BE2C (cell line): Measurements from ENCODE around the gene FMN2. TPM values are rescaled to one million over a fixed set of nuclear protein-coding genes. Genes with fewer than 3 reads are reported as not detected.

Experiments used
- DNase-seq: peaks from one replicate; pipeline ENCODE4 v3.0.0-alpha.2; 2020
- H3K27me3 ChIP-seq: fragments of 250-450 bp; sonication (Bioruptor Pico); 2 replicates; pipeline ENCODE4 v1.5.1; 2020; ENCODE audit warnings: mild to moderate bottlenecking
- H3K36me3 ChIP-seq: fragments of 250-450 bp; sonication (Bioruptor Pico); 2 replicates; pipeline ENCODE4 v1.5.1; 2020; ENCODE audit warnings: mild to moderate bottlenecking
- H3K4me1 ChIP-seq: fragments of 250-450 bp; sonication (Bioruptor Pico); 2 replicates; pipeline ENCODE4 v1.5.1; 2020
- H3K4me3 ChIP-seq: 2 replicates; pipeline ENCODE4 v1.5.1; 2011; ENCODE audit warnings: low read depth, low read length
- H3K9me3 ChIP-seq: fragments of 250-450 bp; sonication (Bioruptor Pico); 2 replicates; pipeline ENCODE4 v1.5.1; 2020
- CTCF ChIP-seq: IDR thresholded peaks from 2 replicates; pipeline ENCODE4 v1.5.1; 2012; ENCODE audit warnings: mild to moderate bottlenecking, low read depth, low read length
- polyA plus RNA-seq: library from polyadenylated mRNA; unstranded; fragments of >200 nt; gene quantifications from one replicate; pipeline ENCODE4 v1.2.1, GENCODE V29; 2012; ENCODE audit warnings: low read depth, missing spikeins; ENCODE audit not compliant: insufficient read length, insufficient read depth

The FMN2 gene
- 1.1 TPM for polyA plus RNA-seq

- TF ChIP-seq CTCF, result no peak
- Histone ChIP-seq H3K36me3 (no peaks in the 10 kb centered on the region), H3K27me3 (peaks cover 55% of the 10 kb centered on the region), H3K4me1 (no peaks in the 10 kb centered on the region), H3K9me3 (no peaks in the 10 kb centered on the region), H3K4me3 (peak within 1 kb of the TSS; percentile 64)
- DNase-seq, result peak; percentile 74
Observed at GRCh38 chr1:240091614-240092300, at the start of gene FMN2. FMN2 (plus strand) TSS chr1:240091883; CDS start chr1:240092110, 227 bp downstream.

GRCh38 chr1:240044620-240045019 is 47.1 kb upstream of the FMN2 start:
- no peaks in the 10 kb centered on the region for H3K9me3 ChIP-seq
- no peaks in the 10 kb centered on the region for H3K4me1 ChIP-seq
- H3K36me3 ChIP-seq, result no peaks in the 10 kb centered on the region
- no peaks in the 10 kb centered on the region for H3K27me3 ChIP-seq
- TF ChIP-seq CTCF, result no peak
- no peak overlapping the region for H3K4me3 ChIP-seq
- no peak for DNase-seq

GRCh38 chr1:240046000-240046399 is 45.7 kb upstream of the FMN2 start:
- Histone ChIP-seq H3K36me3 (no peaks in the 10 kb centered on the region), H3K9me3 (no peaks in the 10 kb centered on the region)
- no peak for DNase-seq

GRCh38 chr1:240054109-240054701 is 37.5 kb upstream of the FMN2 start:
- no peak for DNase-seq
- no peak for TF ChIP-seq CTCF
- Histone ChIP-seq H3K9me3 (no peaks in the 10 kb centered on the region), H3K36me3 (no peaks in the 10 kb centered on the region), H3K27me3 (peaks cover 3% of the 10 kb centered on the region; the same call in 1 of the 2 replicates), H3K4me3 (no peak overlapping the region), H3K4me1 (no peaks in the 10 kb centered on the region)

More at GRCh38 chr1:240046000-240046399, 45.7 kb upstream of the FMN2 start:
- no peak for TF ChIP-seq CTCF
- Histone ChIP-seq H3K4me3 (no peak overlapping the region), H3K4me1 (no peaks in the 10 kb centered on the region), H3K27me3 (peaks cover 3% of the 10 kb centered on the region; the same call in 1 of the 2 replicates)

GRCh38 chr1:240055936-240056335 is 35.7 kb upstream of the FMN2 start:
- H3K4me1 ChIP-seq, result no peaks in the 10 kb centered on the region
- no peak overlapping the region for H3K4me3 ChIP-seq
- H3K36me3 ChIP-seq, result no peaks in the 10 kb centered on the region
- H3K27me3 ChIP-seq, result no peaks in the 10 kb centered on the region
- no peak for TF ChIP-seq CTCF
- H3K9me3 ChIP-seq, result no peaks in the 10 kb centered on the region
- DNase-seq, result no peak

- no peak overlapping the region for H3K4me3 ChIP-seq
- TF ChIP-seq CTCF, result no peak
- no peak for DNase-seq
Observed at GRCh38 chr1:240056350-240056749, 35.3 kb upstream of the FMN2 start.

More at GRCh38 chr1:240056350-240056749, 35.3 kb upstream of the FMN2 start:
- Histone ChIP-seq H3K27me3 (no peaks in the 10 kb centered on the region), H3K36me3 (no peaks in the 10 kb centered on the region), H3K4me1 (no peaks in the 10 kb centered on the region), H3K9me3 (no peaks in the 10 kb centered on the region)
